HCT116 (cell line): Measurements from ENCODE around the gene CTNND2. TPM values are rescaled to one million over a fixed set of nuclear protein-coding genes. Genes with fewer than 3 reads are reported as not detected.

Source experiments
- ATAC-seq: fragments of 200-7000 bp; cut with Tn5 transposase; 2 replicates; pipeline ENCODE4 v1.9.1; 2020; ENCODE audit warnings: mild to moderate bottlenecking, moderate library complexity
- BruUV-seq: library from RNA; stranded (reverse); fragments of 400-500 nt; replicated peaks from 2 replicates; lab custom pipeline; 2021; lab: Mats Ljungman, UMichigan
- CTCF ChIA-PET: fragments of 300-600 bp; sonication (Branson Sonifier 250); formaldehyde crosslinking; loops from one replicate; lab custom pipeline; 2021; ENCODE audit warnings: antibody characterized with exemption; lab: Charles Lee
- POLR2A ChIA-PET: fragments of 300-600, 350-600 bp; sonication (Branson Sonifier 250); formaldehyde crosslinking; loops from one replicate; lab custom pipeline; 2021; ENCODE audit warnings: antibody characterized with exemption; lab: Charles Lee
- RAD21 ChIA-PET, 2 experiments: fragments of 300-600 bp; sonication (Branson Sonifier 250); formaldehyde crosslinking; loops; one replicate each; lab custom pipeline; 2023; ENCODE audit warnings: low total read pairs in 2 of 2; ENCODE audit not compliant: uncharacterized antibody in 2 of 2, unreplicated experiment in 2 of 2, low non-redundant PET in 1 of 2; lab: Charles Lee
- DNase-seq: peaks from one replicate; pipeline ENCODE4 v3.0.0-alpha.2; 2010; ENCODE audit warnings: low read depth, low spot score
- H2AFZ ChIP-seq: fragments of 200-600 bp; shearing (Covaris generic), sonication (generic); 2 replicates; pipeline ENCODE4 v1.6.1; 2017; ENCODE audit warnings: low read depth, mixed run types, mixed read lengths, antibody characterized with exemption, low read length; ENCODE audit not compliant: poor library complexity, severe bottlenecking
- H3K27ac ChIP-seq: 2 replicates; pipeline ENCODE4 v1.5.1; 2012; ENCODE audit warnings: low read depth, low read length
- H3K27me3 ChIP-seq: fragments of 200-600 bp; sonication (generic); 2 replicates; pipeline ENCODE4 v1.6.1; 2016; ENCODE audit warnings: mixed run types, low read length, mixed read lengths; ENCODE audit not compliant: insufficient read depth
- H3K36me3 ChIP-seq, 2 experiments: fragments of 200-500 bp in 1 of 2; fragments of 200-600 bp in 1 of 2; sonication (Bioruptor generic) in 1 of 2; sonication (generic) in 1 of 2; 2 replicates each; pipeline versions ENCODE4 v1.5.1 to v1.6.1; 2014 to 2016; ENCODE audit warnings: low read length in 2 of 2, inconsistent platforms in 1 of 2, mixed read lengths in 1 of 2, mixed run types in 1 of 2; ENCODE audit not compliant: insufficient read depth in 2 of 2, control insufficient read depth in 1 of 2
- H3K4me1 ChIP-seq, 2 experiments: fragments of 200-600 bp in 1 of 2; sonication (generic) in 1 of 2; 2 replicates each; pipeline versions ENCODE4 v1.5.1 to v1.6.1; 2012 to 2017; ENCODE audit warnings: low read length in 2 of 2, inconsistent platforms in 1 of 2, mild to moderate bottlenecking in 1 of 2, mixed read lengths in 1 of 2, mixed run types in 1 of 2, moderate library complexity in 1 of 2; ENCODE audit not compliant: insufficient read depth in 2 of 2, control insufficient read depth in 1 of 2
- H3K4me2 ChIP-seq: fragments of 200-600 bp; sonication (generic); 2 replicates; pipeline ENCODE4 v1.6.1; 2017; ENCODE audit warnings: mixed run types, low read length, mixed read lengths
- H3K4me3 ChIP-seq, 2 experiments: fragments of 200-600 bp in 1 of 2; sonication (generic) in 1 of 2; replicated peaks in 1 of 2; 2 replicates each; pipeline ENCODE4 v1.5.1; 2011 to 2016; ENCODE audit warnings: low read length in 2 of 2, control low read depth in 1 of 2, low read depth in 1 of 2, mild to moderate bottlenecking in 1 of 2, mixed read lengths in 1 of 2, mixed run types in 1 of 2
- H3K79me2 ChIP-seq: fragments of 200-600 bp; sonication (generic); 2 replicates; pipeline ENCODE4 v1.6.1; 2017; ENCODE audit warnings: mild to moderate bottlenecking, mixed run types, low read length, moderate library complexity, mixed read lengths; ENCODE audit not compliant: insufficient read depth
- H3K9ac ChIP-seq: fragments of 200-600 bp; sonication (generic); 2 replicates; pipeline ENCODE4 v1.6.1; 2016; ENCODE audit warnings: low read length, mixed read lengths
- H3K9me2 ChIP-seq: fragments of 200-600 bp; sonication (generic), shearing (Covaris generic); 2 replicates; pipeline ENCODE4 v1.6.1; 2017; ENCODE audit warnings: mixed run types, mild to moderate bottlenecking, moderate library complexity; ENCODE audit not compliant: insufficient read depth
- H3K9me3 ChIP-seq, 2 experiments: fragments of 200-500 bp in 1 of 2; fragments of 200-600 bp in 1 of 2; sonication (Bioruptor generic) in 1 of 2; sonication (generic) in 1 of 2; 2 replicates each; pipeline ENCODE4 v1.6.1; 2014 to 2017; ENCODE audit warnings: low read length in 2 of 2, mixed read lengths in 2 of 2, inconsistent platforms in 1 of 2, low read depth in 1 of 2, mild to moderate bottlenecking in 1 of 2, mixed run types in 1 of 2, moderate library complexity in 1 of 2; ENCODE audit not compliant: control insufficient read depth in 1 of 2, insufficient read depth in 1 of 2
- H4K20me1 ChIP-seq: fragments of 200-600 bp; sonication (generic), shearing (Covaris generic); 2 replicates; pipeline ENCODE4 v1.6.1; 2017; ENCODE audit warnings: mixed run types, mild to moderate bottlenecking, moderate library complexity; ENCODE audit not compliant: insufficient read depth
- CEBPB ChIP-seq: IDR thresholded peaks from 2 replicates; pipeline ENCODE4 v1.6.1; 2012; ENCODE audit warnings: low read depth
- EGR1 ChIP-seq: IDR thresholded peaks from 2 replicates; pipeline ENCODE4 v1.6.1; 2012; ENCODE audit warnings: low read depth
- ELF1 ChIP-seq: IDR thresholded peaks from 2 replicates; pipeline ENCODE4 v1.6.1; 2012; ENCODE audit warnings: low read depth, borderline replicate concordance
- EZH2phosphoT487 ChIP-seq: fragments of 200-600 bp; IDR thresholded peaks from 2 replicates; pipeline ENCODE4 v1.6.1; 2018; ENCODE audit warnings: antibody characterized with exemption, borderline replicate concordance
- FOSL1 ChIP-seq: IDR thresholded peaks from 2 replicates; pipeline ENCODE4 v1.6.1; 2012; ENCODE audit warnings: low read depth
- JUND ChIP-seq: IDR thresholded peaks from 2 replicates; pipeline ENCODE4 v1.6.1; 2012
- POLR2A ChIP-seq: IDR thresholded peaks from 2 replicates; pipeline ENCODE4 v1.7.0; 2011; ENCODE audit warnings: borderline replicate concordance; ENCODE audit not compliant: insufficient read depth, insufficient read length; ENCODE audit errors: extremely low read depth
- POLR2AphosphoS5 ChIP-seq: IDR thresholded peaks from 2 replicates; pipeline ENCODE4 v1.6.1; 2011; ENCODE audit warnings: mild to moderate bottlenecking, low read depth, low read length, moderate library complexity
- RAD21 ChIP-seq: IDR thresholded peaks from 2 replicates; pipeline ENCODE4 v1.6.1; 2012; ENCODE audit warnings: low read depth, mild to moderate bottlenecking
- SP1 ChIP-seq: IDR thresholded peaks from 2 replicates; pipeline ENCODE4 v1.6.1; 2012; ENCODE audit warnings: low read depth
- TCF7L2 ChIP-seq: IDR thresholded peaks from 2 replicates; pipeline ENCODE4 v1.7.0; 2011; ENCODE audit warnings: borderline replicate concordance, inconsistent platforms; ENCODE audit not compliant: insufficient read depth, insufficient read length; ENCODE audit errors: extremely low read depth
- ZFX ChIP-seq: fragments of 450-650 bp; IDR thresholded peaks from 2 replicates; pipeline ENCODE4 v1.6.1; 2017
- ZNF274 ChIP-seq: fragments of 200-500 bp; sonication (Bioruptor generic); IDR thresholded peaks from 2 replicates; pipeline ENCODE4 v1.6.1; 2014; ENCODE audit warnings: mild to moderate bottlenecking, low read depth, low read length, inconsistent platforms
- intact Hi-C: fragments of 100-400 bp; cut with micrococcal nuclease; formaldehyde crosslinking; loops from 2 replicates; pipeline ENCODE4 v1.10.0; 2022
- total RNA-seq: library from RNA; stranded (reverse); gene quantifications from one replicate; pipeline ENCODE4 v1.2.1, GENCODE V29; 2021; ENCODE audit not compliant: unreplicated experiment
- TF ChIP-seq, protein P1 (sequence below): IDR thresholded peaks from 2 replicates; pipeline ENCODE4 v1.6.1; 2012
- TF ChIP-seq, protein P2 (sequence below): IDR thresholded peaks from 2 replicates; pipeline ENCODE4 v1.6.1; 2012
- TF ChIP-seq, protein P3 (sequence below): IDR thresholded peaks from 2 replicates; pipeline ENCODE4 v1.6.1; 2011; ENCODE audit warnings: mild to moderate bottlenecking, low read length, moderate library complexity; ENCODE audit not compliant: insufficient replicate concordance; ENCODE audit errors: extremely low read depth
- TF ChIP-seq, protein P4 (sequence below), 3 experiments: fragments of 200-600 bp in 1 of 3; sonication (generic) in 1 of 3; IDR thresholded peaks in 2 of 3; conservative IDR thresholded peaks in 1 of 3; 2 replicates each; pipeline ENCODE4 v1.5.1; 2012 to 2017; ENCODE audit warnings: low read depth in 2 of 3, low read length in 2 of 3, antibody characterized with exemption in 1 of 3, borderline replicate concordance in 1 of 3, control low read depth in 1 of 3, mild to moderate bottlenecking in 1 of 3, mixed read lengths in 1 of 3, mixed run types in 1 of 3, moderate library complexity in 1 of 3; ENCODE audit not compliant: insufficient read depth in 1 of 3

CTNND2 gene
- total RNA-seq, 1 experiment from 2014 or later = not detected

DNA sequence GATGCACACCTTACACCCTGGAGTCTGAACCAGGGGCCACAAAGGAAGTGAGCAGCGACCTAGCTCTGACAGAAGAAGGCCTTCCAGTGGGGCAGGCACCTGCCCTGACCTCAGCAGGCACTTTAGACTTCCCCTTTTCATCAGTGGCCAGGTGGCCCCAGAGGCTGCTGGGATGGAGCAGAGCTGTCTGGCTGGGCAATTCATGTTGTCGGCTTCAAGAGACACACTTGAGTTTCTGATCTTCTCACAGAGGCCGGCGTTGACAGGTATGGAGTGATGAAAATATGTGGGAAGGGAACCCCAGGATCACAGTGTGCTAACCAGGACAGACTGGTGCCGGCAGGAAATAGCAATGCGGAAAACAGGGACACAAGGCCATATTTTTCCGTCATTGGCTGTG lies 375.5 kb downstream of the CTNND2 start (continued):
- TF ChIP-seq ELF1 (no peak), ZFX (no peak)

DNA sequence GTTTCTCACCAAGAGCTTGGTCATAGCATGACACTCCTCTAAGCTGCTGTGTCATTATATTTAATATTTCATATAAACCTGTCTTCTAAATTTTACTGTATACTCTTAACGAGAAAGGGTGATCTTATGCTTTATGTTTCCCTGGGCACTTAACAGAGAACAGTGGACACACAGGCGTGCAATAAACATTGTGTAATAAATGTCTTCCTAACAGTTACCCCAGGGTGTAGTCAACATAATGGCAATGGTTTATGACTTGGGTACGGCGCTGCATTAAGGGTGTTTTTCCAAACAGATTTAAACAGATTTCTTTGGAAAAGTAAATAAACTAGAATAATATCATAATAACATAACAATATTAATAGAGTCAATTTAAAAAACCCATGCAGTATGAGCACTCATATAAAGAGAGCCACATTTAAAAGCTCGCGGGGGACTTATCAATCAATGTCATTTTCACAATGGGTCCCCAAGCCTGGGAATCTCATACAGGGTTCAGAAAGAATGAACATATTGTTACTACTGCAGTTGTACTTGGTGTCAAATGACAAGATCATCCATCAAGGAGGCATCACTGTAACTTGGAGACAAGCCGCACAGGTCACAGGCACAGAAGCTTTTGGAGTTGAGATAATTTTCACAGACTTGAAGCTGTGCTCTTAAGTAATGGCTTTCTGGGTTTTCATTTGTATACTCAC lies 376.4 kb downstream of the CTNND2 start:
- Histone ChIP-seq H3K4me3 (no peak overlapping the region), H3K27ac (no peak overlapping the region), H3K79me2 (no peaks in the 10 kb centered on the region), H3K9me2 (no peaks in the 10 kb centered on the region), H3K36me3 (no peaks in the 10 kb centered on the region), H2AFZ (no peak overlapping the region), H3K4me1 (no peaks in the 10 kb centered on the region), H3K27me3 (no peaks in the 10 kb centered on the region), H3K9me3 (peaks cover 11 to 20% of the 10 kb centered on the region in 2 experiments; a peak in 2 of 4 replicates), H4K20me1 (no peaks in the 10 kb centered on the region), H3K9ac (no peak overlapping the region), H3K4me2 (no peak overlapping the region)
- no peak for DNase-seq
- ChIA-PET POLR2A (no interaction called here), CTCF (no interaction called here), RAD21 (no interaction called here)
- intact Hi-C loops = no loop called here
- ATAC-seq = no peak
- BruUV-seq = no TSS peak
- no peak for TF ChIP-seq ELF1
- TF ChIP-seq POLR2A = no peak
- TF ChIP-seq, protein P1, sequence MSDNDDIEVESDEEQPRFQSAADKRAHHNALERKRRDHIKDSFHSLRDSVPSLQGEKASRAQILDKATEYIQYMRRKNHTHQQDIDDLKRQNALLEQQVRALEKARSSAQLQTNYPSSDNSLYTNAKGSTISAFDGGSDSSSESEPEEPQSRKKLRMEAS = no peak
- no peak for TF ChIP-seq EZH2phosphoT487
- TF ChIP-seq ZNF274 = no peak
- no peak for TF ChIP-seq SP1
- TF ChIP-seq RAD21 = no peak
- TF ChIP-seq CEBPB = no peak
- no peak for TF ChIP-seq ZFX
- TF ChIP-seq, protein P2, sequence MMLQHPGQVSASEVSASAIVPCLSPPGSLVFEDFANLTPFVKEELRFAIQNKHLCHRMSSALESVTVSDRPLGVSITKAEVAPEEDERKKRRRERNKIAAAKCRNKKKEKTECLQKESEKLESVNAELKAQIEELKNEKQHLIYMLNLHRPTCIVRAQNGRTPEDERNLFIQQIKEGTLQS = no peak
- no peak for TF ChIP-seq FOSL1
- TF ChIP-seq JUND = no peak
- TF ChIP-seq EGR1 = no peak
- TF ChIP-seq, protein P3, sequence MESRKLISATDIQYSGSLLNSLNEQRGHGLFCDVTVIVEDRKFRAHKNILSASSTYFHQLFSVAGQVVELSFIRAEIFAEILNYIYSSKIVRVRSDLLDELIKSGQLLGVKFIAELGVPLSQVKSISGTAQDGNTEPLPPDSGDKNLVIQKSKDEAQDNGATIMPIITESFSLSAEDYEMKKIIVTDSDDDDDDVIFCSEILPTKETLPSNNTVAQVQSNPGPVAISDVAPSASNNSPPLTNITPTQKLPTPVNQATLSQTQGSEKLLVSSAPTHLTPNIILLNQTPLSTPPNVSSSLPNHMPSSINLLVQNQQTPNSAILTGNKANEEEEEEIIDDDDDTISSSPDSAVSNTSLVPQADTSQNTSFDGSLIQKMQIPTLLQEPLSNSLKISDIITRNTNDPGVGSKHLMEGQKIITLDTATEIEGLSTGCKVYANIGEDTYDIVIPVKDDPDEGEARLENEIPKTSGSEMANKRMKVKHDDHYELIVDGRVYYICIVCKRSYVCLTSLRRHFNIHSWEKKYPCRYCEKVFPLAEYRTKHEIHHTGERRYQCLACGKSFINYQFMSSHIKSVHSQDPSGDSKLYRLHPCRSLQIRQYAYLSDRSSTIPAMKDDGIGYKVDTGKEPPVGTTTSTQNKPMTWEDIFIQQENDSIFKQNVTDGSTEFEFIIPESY = no peak
- TF ChIP-seq POLR2AphosphoS5 = no peak
- TF ChIP-seq TCF7L2 = no peak
- TF ChIP-seq, protein P4, sequence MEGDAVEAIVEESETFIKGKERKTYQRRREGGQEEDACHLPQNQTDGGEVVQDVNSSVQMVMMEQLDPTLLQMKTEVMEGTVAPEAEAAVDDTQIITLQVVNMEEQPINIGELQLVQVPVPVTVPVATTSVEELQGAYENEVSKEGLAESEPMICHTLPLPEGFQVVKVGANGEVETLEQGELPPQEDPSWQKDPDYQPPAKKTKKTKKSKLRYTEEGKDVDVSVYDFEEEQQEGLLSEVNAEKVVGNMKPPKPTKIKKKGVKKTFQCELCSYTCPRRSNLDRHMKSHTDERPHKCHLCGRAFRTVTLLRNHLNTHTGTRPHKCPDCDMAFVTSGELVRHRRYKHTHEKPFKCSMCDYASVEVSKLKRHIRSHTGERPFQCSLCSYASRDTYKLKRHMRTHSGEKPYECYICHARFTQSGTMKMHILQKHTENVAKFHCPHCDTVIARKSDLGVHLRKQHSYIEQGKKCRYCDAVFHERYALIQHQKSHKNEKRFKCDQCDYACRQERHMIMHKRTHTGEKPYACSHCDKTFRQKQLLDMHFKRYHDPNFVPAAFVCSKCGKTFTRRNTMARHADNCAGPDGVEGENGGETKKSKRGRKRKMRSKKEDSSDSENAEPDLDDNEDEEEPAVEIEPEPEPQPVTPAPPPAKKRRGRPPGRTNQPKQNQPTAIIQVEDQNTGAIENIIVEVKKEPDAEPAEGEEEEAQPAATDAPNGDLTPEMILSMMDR (IDR thresholded peaks at IDR 0.05 in 2 of 3, conservative IDR thresholded peaks at IDR 0.05 in 1 of 3; ENCODE audit: borderline replicate concordance in 1 of 3, insufficient read depth in 1 of 3, low read depth in 2 of 3, low read length in 2 of 3) = no peak
